Parathyroid adenoma (tissue), 2 donors: Measurements from ENCODE around the gene CD34.
"Not testable (repeated sequence)": the region's sequence is repeated elsewhere in the genome, so short reads cannot be mapped to it uniquely, and the experiment has no call there.

Experiments
- H2AFZ ChIP-seq: fragments of 300-600 bp; sonication (generic); one replicate; pipeline ENCODE4 v1.7.0; 2017; ENCODE audit warnings: antibody characterized with exemption, mild to moderate bottlenecking
- H3K27ac ChIP-seq: fragments of 300-600 bp; sonication (generic); one replicate; pipeline ENCODE4 v1.7.0; 2017
- H3K27me3 ChIP-seq: fragments of 300-600 bp; sonication (generic); one replicate; pipeline ENCODE4 v1.7.0; 2017; ENCODE audit warnings: low read length; ENCODE audit not compliant: control insufficient read depth, insufficient read depth
- H3K36me3 ChIP-seq: fragments of 300-600 bp; sonication (generic); one replicate; pipeline ENCODE4 v1.7.0; 2017; ENCODE audit warnings: low read length; ENCODE audit not compliant: control insufficient read depth, insufficient read depth
- H3K4me1 ChIP-seq: fragments of 300-600 bp; sonication (generic); one replicate; pipeline ENCODE4 v1.7.0; 2017; ENCODE audit warnings: control low read depth
- H3K4me2 ChIP-seq: fragments of 300-600 bp; sonication (generic); one replicate; pipeline ENCODE4 v1.7.0; 2017; ENCODE audit warnings: low read length
- H3K4me3 ChIP-seq: fragments of 300-600 bp; sonication (generic); one replicate; pipeline ENCODE4 v1.7.0; 2017; ENCODE audit warnings: low read depth, low read length
- H3K79me2 ChIP-seq: fragments of 300-600 bp; sonication (generic); one replicate; pipeline ENCODE4 v1.7.0; 2017; ENCODE audit warnings: control low read depth
- H3K9ac ChIP-seq: fragments of 300-600 bp; sonication (generic); one replicate; pipeline ENCODE4 v1.7.0; 2017; ENCODE audit warnings: mild to moderate bottlenecking
- H3K9me3 ChIP-seq: fragments of 300-600 bp; sonication (generic); one replicate; pipeline ENCODE4 v1.7.0; 2017; ENCODE audit warnings: low read length; ENCODE audit not compliant: control insufficient read depth
- CTCF ChIP-seq: fragments of 300-600 bp; sonication (generic); IDR thresholded peaks from one replicate; pipeline ENCODE4 v1.7.0; 2017; ENCODE audit warnings: antibody characterized with exemption, mild to moderate bottlenecking
- donor health status: primary hyperparathyroidism.

CD34 gene

GRCh38 chr1:207883104-207883651 lies 27.7 kb downstream of the CD34 start:
- Histone ChIP-seq H3K4me2 (no peak overlapping the region), H2AFZ (no peak overlapping the region), H3K27ac (no peak overlapping the region), H3K4me3 (no peak overlapping the region), H3K36me3 (no peaks in the 10 kb centered on the region), H3K9me3 (no peaks in the 10 kb centered on the region), H3K27me3 (no peaks in the 10 kb centered on the region), H3K4me1 (no peaks in the 10 kb centered on the region), H3K79me2 (no peaks in the 10 kb centered on the region), H3K9ac (no peak overlapping the region)
- TF ChIP-seq CTCF: no peak

GRCh38 chr1:207882692-207883091 lies 28.2 kb downstream of the CD34 start:
- no peak for TF ChIP-seq CTCF
- H3K4me3 ChIP-seq: no peak overlapping the region
- H2AFZ ChIP-seq: no peak overlapping the region

GRCh38 chr1:207878939-207879338 lies 32.0 kb downstream of the CD34 start:
- Histone ChIP-seq H3K4me1 (peaks cover under 1% of the 10 kb centered on the region), H3K9me3 (no peaks in the 10 kb centered on the region), H3K79me2 (no peaks in the 10 kb centered on the region), H3K4me3 (no peak overlapping the region), H3K27me3 (no peaks in the 10 kb centered on the region), H3K9ac (no peak overlapping the region), H3K27ac (no peak overlapping the region), H3K36me3 (no peaks in the 10 kb centered on the region), H2AFZ (no peak overlapping the region), H3K4me2 (no peak overlapping the region)
- TF ChIP-seq CTCF: no peak

More at GRCh38 chr1:207882692-207883091, 28.2 kb downstream of the CD34 start:
- H3K27ac ChIP-seq: no peak overlapping the region
- H3K79me2 ChIP-seq: no peaks in the 10 kb centered on the region
- no peak overlapping the region for H3K9ac ChIP-seq
- H3K27me3 ChIP-seq: no peaks in the 10 kb centered on the region
- H3K4me1 ChIP-seq: no peaks in the 10 kb centered on the region
- H3K9me3 ChIP-seq: no peaks in the 10 kb centered on the region
- no peak overlapping the region for H3K4me2 ChIP-seq
- no peaks in the 10 kb centered on the region for H3K36me3 ChIP-seq

- H2AFZ ChIP-seq, H3K9ac ChIP-seq, H3K79me2 ChIP-seq, H3K36me3 ChIP-seq, H3K27me3 ChIP-seq, H3K4me3 ChIP-seq, H3K9me3 ChIP-seq, H3K4me1 ChIP-seq, H3K27ac ChIP-seq, H3K4me2 ChIP-seq: not testable (repeated sequence)
These were observed 33.0 kb downstream of the CD34 start for GRCh38 chr1:207877914-207878313.

GRCh38 chr1:207876131-207876530 lies 34.8 kb downstream of the CD34 start:
- no peak overlapping the region for H3K4me3 ChIP-seq
- no peak overlapping the region for H3K4me2 ChIP-seq
- H3K9ac ChIP-seq: no peak overlapping the region
- no peaks in the 10 kb centered on the region for H3K9me3 ChIP-seq
- TF ChIP-seq CTCF: no peak
- no peaks in the 10 kb centered on the region for H3K36me3 ChIP-seq
- no peaks in the 10 kb centered on the region for H3K27me3 ChIP-seq
- H3K4me1 ChIP-seq: peaks cover 10% of the 10 kb centered on the region
- no peak overlapping the region for H3K27ac ChIP-seq
- peaks cover 14% of the 10 kb centered on the region for H3K79me2 ChIP-seq
- H2AFZ ChIP-seq: no peak overlapping the region
